Measurements from ENCODE around the gene SLC46A3.

The SLC46A3 gene

GRCh38 chr13:28730762-28731161 lies 12.0 kb upstream of the SLC46A3 start:
- no peak for DNase-seq (ENCODE audit: low spot score)

GRCh38 chr13:28729541-28729940 lies 10.8 kb upstream of the SLC46A3 start:
- no peak for DNase-seq (ENCODE audit: low spot score)

- no peak for DNase-seq (ENCODE audit: low spot score)
These were observed 9.9 kb upstream of the SLC46A3 start for GRCh38 chr13:28728642-28729041.

- DNase-seq (ENCODE audit: low spot score) = no peak
These were observed 6.4 kb upstream of the SLC46A3 start for GRCh38 chr13:28725046-28725610.

GRCh38 chr13:28723806-28724205 lies 5.0 kb upstream of the SLC46A3 start:
- no peak for DNase-seq (ENCODE audit: low spot score)

GRCh38 chr13:28719227-28720055 lies 671 bp upstream of the SLC46A3 start:
- peak; percentile 65 for DNase-seq (ENCODE audit: low spot score)

GRCh38 chr13:28718196-28718542 lies 601 bp downstream of the SLC46A3 start:
- DNase-seq (ENCODE audit: low spot score) = peak; percentile 8

- DNase-seq (ENCODE audit: low spot score) = no peak
These were observed 1.6 kb downstream of the SLC46A3 start for GRCh38 chr13:28717170-28717569.

- DNase-seq (ENCODE audit: low spot score) = peak; percentile 27
These were observed 2.3 kb downstream of the SLC46A3 start for GRCh38 chr13:28716511-28716910.

- DNase-seq (ENCODE audit: low spot score) = no peak
These were observed 4.1 kb downstream of the SLC46A3 start for GRCh38 chr13:28714651-28715050.

GRCh38 chr13:28710161-28710560 lies 8.6 kb downstream of the SLC46A3 start:
- DNase-seq (ENCODE audit: low spot score) = no peak

- DNase-seq (ENCODE audit: low spot score) = peak; percentile 18
These were observed 10.9 kb downstream of the SLC46A3 start for GRCh38 chr13:28707629-28708427.

- no peak for DNase-seq (ENCODE audit: low spot score)
These were observed 13.2 kb downstream of the SLC46A3 start for GRCh38 chr13:28705461-28706083.

GRCh38 chr13:28704919-28705318 lies 13.9 kb downstream of the SLC46A3 start:
- DNase-seq (ENCODE audit: low spot score) = no peak

- no peak for DNase-seq (ENCODE audit: low spot score)
These were observed 14.5 kb downstream of the SLC46A3 start for GRCh38 chr13:28704282-28704681.

GRCh38 chr13:28699246-28699645 lies 19.5 kb downstream of the SLC46A3 start:
- no peak for DNase-seq (ENCODE audit: low spot score)

GRCh38 chr13:28697441-28697840 lies 21.3 kb downstream of the SLC46A3 start:
- DNase-seq (ENCODE audit: low spot score) = no peak

GRCh38 chr13:28693605-28694491 lies 24.9 kb downstream of the SLC46A3 start:
- DNase-seq (ENCODE audit: low spot score) = peak; percentile 20

GRCh38 chr13:28685892-28686291 lies 32.9 kb downstream of the SLC46A3 start:
- DNase-seq (ENCODE audit: low spot score) = no peak

- no peak for DNase-seq (ENCODE audit: low spot score)
These were observed 33.7 kb downstream of the SLC46A3 start for GRCh38 chr13:28685114-28685513.

- no peak for DNase-seq (ENCODE audit: low spot score)
These were observed 34.5 kb downstream of the SLC46A3 start for GRCh38 chr13:28684257-28684656.
